Measurements from ENCODE around the gene TRIM16.

GRCh38 chr17:15652960-15653359, 31.2 kb downstream of the TRIM16 start:
- TF ChIP-seq, protein P1, sequence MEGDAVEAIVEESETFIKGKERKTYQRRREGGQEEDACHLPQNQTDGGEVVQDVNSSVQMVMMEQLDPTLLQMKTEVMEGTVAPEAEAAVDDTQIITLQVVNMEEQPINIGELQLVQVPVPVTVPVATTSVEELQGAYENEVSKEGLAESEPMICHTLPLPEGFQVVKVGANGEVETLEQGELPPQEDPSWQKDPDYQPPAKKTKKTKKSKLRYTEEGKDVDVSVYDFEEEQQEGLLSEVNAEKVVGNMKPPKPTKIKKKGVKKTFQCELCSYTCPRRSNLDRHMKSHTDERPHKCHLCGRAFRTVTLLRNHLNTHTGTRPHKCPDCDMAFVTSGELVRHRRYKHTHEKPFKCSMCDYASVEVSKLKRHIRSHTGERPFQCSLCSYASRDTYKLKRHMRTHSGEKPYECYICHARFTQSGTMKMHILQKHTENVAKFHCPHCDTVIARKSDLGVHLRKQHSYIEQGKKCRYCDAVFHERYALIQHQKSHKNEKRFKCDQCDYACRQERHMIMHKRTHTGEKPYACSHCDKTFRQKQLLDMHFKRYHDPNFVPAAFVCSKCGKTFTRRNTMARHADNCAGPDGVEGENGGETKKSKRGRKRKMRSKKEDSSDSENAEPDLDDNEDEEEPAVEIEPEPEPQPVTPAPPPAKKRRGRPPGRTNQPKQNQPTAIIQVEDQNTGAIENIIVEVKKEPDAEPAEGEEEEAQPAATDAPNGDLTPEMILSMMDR (IDR thresholded peaks at IDR 0.05), result no peak
- TF ChIP-seq ZFX (IDR thresholded peaks at IDR 0.05; ENCODE audit: borderline replicate concordance), result no peak
